Uterus (tissue), 2 donors: ENCODE results near the gene ASXL3.

Source experiments
- POLR2A ChIP-seq, 2 donors: fragments of 450-650 bp; IDR thresholded peaks; one replicate each; pipeline ENCODE4 v1.6.1; 2016; ENCODE audit warnings: antibody characterized with exemption in 2 of 2, mild to moderate bottlenecking in 1 of 2, moderate library complexity in 1 of 2
- TF ChIP-seq, protein P1 (sequence below), 4 experiments: fragments of 200-600 bp in 2 of 4; fragments of 450-650 bp in 2 of 4; sonication (generic) in 2 of 4; IDR thresholded peaks; one replicate each; pipeline ENCODE4 v1.5.1; 2016 to 2019; ENCODE audit warnings: antibody characterized with exemption in 4 of 4, mild to moderate bottlenecking in 2 of 4, moderate library complexity in 1 of 4

DNA sequence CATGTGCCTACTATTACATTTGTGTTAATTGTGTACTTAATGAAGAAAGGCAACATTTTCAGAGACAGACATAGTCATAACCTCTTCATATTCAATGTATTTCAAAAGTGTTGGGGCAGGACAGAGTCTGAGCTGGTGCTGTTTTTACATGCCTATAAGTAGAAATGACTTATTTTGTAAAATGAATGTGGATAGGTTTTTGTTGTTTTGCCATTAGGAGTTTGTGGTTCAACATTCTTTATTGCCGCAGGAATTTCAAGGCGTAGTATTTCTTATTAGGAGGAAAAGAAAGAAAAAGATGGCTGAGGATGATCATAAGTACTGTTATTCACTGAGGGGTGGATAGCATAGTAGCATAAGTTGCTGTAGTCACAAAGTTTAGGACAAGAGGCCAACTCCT, 21.2 kb upstream of the ASXL3 start:
- TF ChIP-seq POLR2A (IDR thresholded peaks at IDR 0.05), result no peak
- TF ChIP-seq, protein P1, sequence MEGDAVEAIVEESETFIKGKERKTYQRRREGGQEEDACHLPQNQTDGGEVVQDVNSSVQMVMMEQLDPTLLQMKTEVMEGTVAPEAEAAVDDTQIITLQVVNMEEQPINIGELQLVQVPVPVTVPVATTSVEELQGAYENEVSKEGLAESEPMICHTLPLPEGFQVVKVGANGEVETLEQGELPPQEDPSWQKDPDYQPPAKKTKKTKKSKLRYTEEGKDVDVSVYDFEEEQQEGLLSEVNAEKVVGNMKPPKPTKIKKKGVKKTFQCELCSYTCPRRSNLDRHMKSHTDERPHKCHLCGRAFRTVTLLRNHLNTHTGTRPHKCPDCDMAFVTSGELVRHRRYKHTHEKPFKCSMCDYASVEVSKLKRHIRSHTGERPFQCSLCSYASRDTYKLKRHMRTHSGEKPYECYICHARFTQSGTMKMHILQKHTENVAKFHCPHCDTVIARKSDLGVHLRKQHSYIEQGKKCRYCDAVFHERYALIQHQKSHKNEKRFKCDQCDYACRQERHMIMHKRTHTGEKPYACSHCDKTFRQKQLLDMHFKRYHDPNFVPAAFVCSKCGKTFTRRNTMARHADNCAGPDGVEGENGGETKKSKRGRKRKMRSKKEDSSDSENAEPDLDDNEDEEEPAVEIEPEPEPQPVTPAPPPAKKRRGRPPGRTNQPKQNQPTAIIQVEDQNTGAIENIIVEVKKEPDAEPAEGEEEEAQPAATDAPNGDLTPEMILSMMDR (IDR thresholded peaks at IDR 0.05), result no peak
